GM21723 (cell line): ENCODE measurements around the gene LETM1.

ENCODE experiments used
- ATAC-seq: cut with Tn5 transposase; IDR thresholded peaks from one replicate; pipeline ENCODE4 v1.9.1; 2021; ENCODE audit warnings: mild to moderate bottlenecking, moderate library complexity; ENCODE audit not compliant: unreplicated experiment

The LETM1 gene

GRCh38 chr4:1856071-1856942, at the start of gene LETM1:
Gene LETM1 (minus strand): TSS chr4:1856156. CDS start chr4:1855950, 206 bp downstream.
- peak; percentile 90 for ATAC-seq

GRCh38 chr4:1904042-1904441, 48.1 kb upstream of the LETM1 start:
- ATAC-seq = no peak

GRCh38 chr4:1903035-1903434, 47.1 kb upstream of the LETM1 start:
- no peak for ATAC-seq

DNA sequence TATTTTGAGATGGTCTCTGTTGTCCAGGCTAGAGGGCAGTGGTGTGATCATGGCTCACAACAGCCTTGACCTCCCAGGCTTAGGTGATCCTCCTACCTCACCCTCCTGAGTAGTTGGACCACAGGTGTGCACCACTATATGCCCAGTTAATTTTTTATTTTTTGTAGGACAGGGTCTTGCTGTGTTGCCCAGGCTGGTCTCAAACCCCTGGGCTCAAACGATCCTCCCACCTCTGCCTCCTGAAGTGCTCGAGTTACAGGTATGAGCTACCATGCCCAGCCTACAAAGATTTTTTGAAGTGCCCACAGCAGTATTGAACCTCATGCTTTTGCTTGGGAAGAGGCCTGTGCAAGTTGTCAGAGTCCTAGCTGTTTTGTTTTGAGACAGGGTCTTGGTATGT, 46.3 kb upstream of the LETM1 start:
- ATAC-seq = no peak

DNA sequence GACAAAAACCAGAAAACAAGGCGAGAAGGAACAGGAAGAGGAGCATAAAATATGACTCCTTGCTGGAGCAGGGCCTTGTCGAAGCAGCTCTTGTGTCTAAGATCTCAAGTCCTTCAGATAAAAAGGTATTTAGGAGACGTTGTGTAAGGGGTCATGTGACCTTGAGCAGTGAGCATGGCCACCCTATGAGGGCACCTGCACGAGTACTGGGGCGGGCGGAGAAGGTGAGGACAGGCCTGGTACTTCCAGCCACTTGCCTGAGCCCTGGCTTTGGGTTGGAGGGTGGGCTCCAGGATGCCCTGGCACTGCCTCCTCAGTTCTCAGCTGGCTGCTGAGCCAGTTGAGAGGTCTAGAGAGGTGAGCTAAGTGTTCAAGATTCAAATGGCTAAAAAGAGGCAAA, 45.2 kb upstream of the LETM1 start:
- no peak for ATAC-seq

GRCh38 chr4:1900624-1901023, 44.7 kb upstream of the LETM1 start:
- ATAC-seq = no peak

DNA sequence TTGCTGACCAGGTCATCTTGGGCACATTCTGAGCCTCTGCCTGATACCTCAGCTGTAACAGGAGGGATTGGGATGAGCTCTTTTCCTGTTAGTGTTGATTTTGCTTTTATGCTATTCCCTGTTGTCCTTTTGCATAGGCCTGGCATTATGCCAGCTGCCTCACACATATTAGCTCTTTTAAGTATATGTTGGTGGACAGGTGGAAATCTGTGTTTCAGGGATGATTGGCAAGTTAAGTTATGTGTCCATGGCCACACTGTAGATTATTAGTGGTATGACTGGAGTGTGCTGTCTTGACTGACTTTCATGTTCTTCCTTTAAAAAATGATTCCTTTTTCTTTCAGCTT, 44.1 kb upstream of the LETM1 start:
- ATAC-seq = no peak

- ATAC-seq = peak; percentile 85
These were observed 43.5 kb upstream of the LETM1 start for GRCh38 chr4:1899149-1900086.

GRCh38 chr4:1898681-1899080, 42.7 kb upstream of the LETM1 start:
- ATAC-seq = no peak

- no peak for ATAC-seq
These were observed 42.1 kb upstream of the LETM1 start for GRCh38 chr4:1898007-1898406.

DNA sequence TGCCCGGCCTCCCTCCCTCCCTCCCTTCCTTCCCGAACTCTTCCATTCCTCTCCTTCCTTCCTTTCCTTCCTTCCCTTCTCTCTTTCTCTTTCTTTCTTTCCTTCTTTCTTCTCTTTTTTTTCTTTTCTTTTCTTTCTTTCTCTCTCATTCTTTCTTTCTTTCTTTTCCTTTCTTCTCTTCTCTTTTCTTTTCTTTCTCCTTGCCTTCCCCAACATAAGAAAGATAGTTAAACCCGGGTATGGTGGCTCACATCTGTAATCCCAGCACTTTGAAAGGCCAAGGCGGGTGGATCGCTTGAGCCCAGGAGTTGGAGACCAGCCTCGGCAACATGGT, 40.7 kb upstream of the LETM1 start:
- no peak for ATAC-seq

- ATAC-seq = no peak
These were observed 40.2 kb upstream of the LETM1 start for GRCh38 chr4:1895971-1896657.

DNA sequence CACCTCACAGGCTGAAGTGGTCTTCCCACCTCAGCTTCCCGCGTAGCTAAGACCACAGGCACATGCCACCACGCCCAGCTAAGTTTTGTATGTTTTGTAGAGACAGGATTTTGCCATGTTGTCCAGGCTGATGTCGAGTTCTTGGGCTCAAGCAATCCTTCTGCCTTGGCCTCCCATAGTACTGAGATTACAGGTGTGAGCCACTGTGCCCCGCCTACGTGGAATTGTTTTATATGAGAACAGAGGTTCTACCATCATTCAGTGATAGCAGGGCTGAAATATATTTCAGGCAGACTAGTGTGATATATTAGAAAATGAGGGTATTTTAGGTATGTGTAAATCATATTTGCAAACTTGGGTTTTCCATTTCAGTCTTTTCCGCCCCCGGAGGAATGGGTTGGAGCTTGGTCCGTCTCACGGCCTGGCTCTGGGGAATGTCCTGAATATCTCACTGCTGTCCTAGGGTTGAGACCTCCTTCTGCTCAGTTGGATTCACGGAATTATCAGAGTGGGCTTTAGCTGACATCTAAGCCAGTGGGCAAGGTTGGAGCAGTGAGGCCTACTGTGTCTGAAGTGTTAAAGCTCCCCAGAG, 35.1 kb upstream of the LETM1 start:
- ATAC-seq = no peak

DNA sequence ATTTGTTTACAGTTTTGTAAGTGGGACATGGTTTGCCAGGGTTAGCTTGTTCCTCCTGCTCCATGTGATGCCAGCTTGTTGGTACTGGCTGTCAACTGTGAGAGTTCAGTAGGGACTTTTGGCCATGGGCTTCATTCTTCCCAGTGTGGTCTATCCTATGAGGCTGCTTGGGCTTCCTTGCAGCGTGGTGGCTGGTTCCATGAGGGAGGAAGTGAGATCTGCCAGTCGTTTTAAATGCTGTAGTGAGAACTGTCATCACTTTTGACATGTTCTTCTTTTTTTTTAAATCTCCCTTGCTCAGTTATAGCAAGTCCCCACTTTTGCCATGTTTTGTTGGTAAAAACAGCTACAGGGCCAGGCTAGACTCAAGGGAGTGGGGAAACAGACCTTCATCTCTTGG, 31.1 kb upstream of the LETM1 start:
- ATAC-seq = no peak

DNA sequence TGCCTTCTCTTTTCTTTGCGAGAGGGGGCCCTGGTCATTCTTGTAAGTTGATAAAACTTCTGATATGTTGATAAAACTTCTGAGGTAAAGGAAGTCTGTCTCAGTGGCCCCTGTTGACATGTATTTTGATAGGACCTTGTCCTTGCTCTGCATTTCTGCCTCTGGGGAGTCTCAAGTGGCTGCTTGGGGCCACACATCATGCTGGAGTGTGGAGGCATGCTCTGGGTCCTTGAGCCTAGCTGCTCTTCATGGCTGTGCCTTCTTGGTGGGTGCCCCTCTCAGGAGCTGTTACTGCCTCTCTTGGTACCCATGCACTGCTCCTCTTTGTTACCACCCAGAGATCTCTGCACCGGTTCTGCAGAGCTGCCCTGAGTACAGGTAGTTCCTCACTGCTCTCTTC, 29.5 kb upstream of the LETM1 start:
- ATAC-seq = no peak

- no peak for ATAC-seq
These were observed 27.6 kb upstream of the LETM1 start for GRCh38 chr4:1883583-1883982.

- ATAC-seq = no peak
These were observed 26.9 kb upstream of the LETM1 start for GRCh38 chr4:1882850-1883271.

DNA sequence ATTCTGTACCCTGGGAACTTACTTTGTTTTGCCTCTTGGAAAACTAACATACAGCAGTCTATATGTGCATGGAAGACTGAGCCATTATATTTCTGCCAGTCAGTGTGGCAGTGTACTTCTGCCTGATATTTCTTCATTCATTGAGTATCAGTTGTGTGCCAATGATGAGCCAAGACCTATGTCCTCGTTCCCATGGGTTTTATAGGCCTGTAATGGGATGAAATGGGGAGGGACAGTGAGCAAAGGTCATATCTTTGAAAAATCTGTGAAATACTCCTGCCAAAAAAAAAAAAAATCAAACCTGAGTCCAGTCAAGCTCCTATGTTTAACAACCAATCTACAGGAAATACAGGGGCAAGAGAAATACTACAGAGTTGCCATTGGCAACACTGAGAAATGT, 24.4 kb upstream of the LETM1 start:
- ATAC-seq = no peak

GRCh38 chr4:1879485-1879884, 23.5 kb upstream of the LETM1 start:
- no peak for ATAC-seq

DNA sequence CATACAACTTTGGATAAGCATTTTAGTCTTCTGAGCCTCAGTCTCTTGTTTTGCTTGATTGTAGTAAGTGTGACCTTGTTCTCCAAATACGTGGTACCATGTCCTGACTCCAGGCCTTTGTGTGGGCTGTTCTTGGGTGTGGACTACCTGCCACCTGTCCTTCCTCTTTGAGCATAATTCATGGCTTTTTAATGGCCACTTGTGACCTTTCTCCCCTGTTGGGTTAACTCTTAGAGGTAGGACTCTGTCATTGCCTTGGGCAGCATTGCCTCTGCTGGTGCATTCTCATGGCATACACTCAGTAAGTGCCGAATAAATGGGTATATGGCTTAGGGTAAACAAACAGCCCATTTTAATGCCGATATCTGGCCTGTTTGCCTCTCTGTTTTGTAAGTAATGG, 18.2 kb upstream of the LETM1 start:
- ATAC-seq = no peak

DNA sequence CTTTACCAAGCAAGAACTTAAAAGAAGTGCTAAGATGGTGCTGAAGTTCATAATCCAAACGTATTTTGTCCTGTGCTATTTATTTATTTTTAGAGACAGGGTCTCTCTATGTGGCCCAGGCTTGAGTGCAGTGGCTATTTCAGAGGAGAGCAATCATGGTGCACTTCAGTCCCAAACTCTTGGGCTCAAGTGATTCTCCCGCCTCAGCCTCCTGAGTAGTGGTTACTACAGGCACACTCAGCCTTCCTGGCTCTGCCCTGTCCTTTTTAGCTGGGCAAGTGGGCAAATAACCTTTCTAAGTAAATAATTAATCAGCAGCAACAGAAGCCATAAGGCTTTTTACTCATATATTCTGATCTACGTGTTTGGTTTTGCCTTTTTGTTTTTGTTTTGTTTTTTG, 17.8 kb upstream of the LETM1 start:
- no peak for ATAC-seq
